OCI-LY3 (cell line): ENCODE data around the gene RGS14.

ENCODE experiments used
- CTCF ChIP-seq: fragments of 200-600, 300-600 bp; sonication (generic); IDR thresholded peaks from 2 replicates; pipeline ENCODE4 v1.5.1; 2014; ENCODE audit warnings: antibody characterized with exemption, low read length, low read depth
- EZH2phosphoT487 ChIP-seq: fragments of 200-600 bp; shearing (Covaris generic); IDR thresholded peaks from 2 replicates; pipeline ENCODE4 v1.6.1; 2018; ENCODE audit warnings: antibody characterized with exemption, mixed run types, low read depth

- TF ChIP-seq CTCF, result no peak
- no peak for TF ChIP-seq EZH2phosphoT487
These were observed 21.5 kb downstream of the RGS14 start for GRCh38 chr5:177378884-177379883.
